ENCODE measurements around the gene RNF220. TPM values are rescaled to one million over a fixed set of nuclear protein-coding genes. Genes with fewer than 3 reads are reported as not detected.

Gene RNF220
- total and polyA plus RNA-seq, 9 of the 15 experiments (the other 6 are each of a cell fraction or from before 2014, with no cell fraction given), result 5.1 to 117 (median 66.9) TPM

DNA sequence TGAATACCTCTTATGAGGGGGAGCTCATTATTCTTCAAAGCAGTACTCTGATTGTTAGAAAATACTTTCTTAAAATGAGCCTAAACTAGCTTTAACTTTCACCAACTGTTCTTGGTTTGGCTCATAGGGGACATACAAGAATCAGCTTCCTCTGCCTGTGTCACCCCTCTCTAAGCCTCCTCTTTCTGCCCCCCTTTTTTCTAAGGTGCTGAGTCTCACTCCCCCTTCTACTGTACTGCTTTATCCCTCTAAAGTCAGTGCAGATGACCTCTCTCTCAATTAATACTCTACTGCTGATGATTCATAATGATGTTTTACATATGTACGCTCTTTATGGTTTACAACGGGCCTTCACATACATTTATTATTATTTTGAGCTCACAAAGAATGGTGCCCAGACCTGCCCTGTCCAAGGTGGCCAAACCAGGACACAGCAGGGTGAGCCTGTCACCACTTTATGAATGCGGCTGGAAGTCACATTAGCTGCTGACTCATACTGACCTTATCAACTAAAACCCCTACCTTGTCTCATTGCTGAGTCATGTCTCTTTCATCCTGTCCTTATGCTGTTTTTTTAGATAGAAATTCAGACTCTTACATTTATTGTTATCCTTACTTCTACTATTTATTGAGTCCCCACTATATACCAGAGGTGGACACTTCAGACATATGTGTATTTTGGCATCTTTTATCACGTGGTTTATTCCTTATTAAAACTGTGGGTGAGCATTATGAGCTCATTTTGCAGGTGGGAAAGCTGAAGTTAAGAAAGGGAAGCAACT lies 126.9 kb downstream of the RNF220 start (continued):
- TF ChIP-seq, protein P1, sequence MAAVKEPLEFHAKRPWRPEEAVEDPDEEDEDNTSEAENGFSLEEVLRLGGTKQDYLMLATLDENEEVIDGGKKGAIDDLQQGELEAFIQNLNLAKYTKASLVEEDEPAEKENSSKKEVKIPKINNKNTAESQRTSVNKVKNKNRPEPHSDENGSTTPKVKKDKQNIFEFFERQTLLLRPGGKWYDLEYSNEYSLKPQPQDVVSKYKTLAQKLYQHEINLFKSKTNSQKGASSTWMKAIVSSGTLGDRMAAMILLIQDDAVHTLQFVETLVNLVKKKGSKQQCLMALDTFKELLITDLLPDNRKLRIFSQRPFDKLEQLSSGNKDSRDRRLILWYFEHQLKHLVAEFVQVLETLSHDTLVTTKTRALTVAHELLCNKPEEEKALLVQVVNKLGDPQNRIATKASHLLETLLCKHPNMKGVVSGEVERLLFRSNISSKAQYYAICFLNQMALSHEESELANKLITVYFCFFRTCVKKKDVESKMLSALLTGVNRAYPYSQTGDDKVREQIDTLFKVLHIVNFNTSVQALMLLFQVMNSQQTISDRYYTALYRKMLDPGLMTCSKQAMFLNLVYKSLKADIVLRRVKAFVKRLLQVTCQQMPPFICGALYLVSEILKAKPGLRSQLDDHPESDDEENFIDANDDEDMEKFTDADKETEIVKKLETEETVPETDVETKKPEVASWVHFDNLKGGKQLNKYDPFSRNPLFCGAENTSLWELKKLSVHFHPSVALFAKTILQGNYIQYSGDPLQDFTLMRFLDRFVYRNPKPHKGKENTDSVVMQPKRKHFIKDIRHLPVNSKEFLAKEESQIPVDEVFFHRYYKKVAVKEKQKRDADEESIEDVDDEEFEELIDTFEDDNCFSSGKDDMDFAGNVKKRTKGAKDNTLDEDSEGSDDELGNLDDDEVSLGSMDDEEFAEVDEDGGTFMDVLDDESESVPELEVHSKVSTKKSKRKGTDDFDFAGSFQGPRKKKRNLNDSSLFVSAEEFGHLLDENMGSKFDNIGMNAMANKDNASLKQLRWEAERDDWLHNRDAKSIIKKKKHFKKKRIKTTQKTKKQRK (IDR thresholded peaks at IDR 0.05; ENCODE audit: borderline replicate concordance, low read depth, low read length), result no peak
- TF ChIP-seq CHD1 (IDR thresholded peaks at IDR 0.05; ENCODE audit: low read length), result no peak
- no peak for TF ChIP-seq CBX1 (IDR thresholded peaks at IDR 0.05; ENCODE audit: low read depth)
- TF ChIP-seq, protein P2, sequence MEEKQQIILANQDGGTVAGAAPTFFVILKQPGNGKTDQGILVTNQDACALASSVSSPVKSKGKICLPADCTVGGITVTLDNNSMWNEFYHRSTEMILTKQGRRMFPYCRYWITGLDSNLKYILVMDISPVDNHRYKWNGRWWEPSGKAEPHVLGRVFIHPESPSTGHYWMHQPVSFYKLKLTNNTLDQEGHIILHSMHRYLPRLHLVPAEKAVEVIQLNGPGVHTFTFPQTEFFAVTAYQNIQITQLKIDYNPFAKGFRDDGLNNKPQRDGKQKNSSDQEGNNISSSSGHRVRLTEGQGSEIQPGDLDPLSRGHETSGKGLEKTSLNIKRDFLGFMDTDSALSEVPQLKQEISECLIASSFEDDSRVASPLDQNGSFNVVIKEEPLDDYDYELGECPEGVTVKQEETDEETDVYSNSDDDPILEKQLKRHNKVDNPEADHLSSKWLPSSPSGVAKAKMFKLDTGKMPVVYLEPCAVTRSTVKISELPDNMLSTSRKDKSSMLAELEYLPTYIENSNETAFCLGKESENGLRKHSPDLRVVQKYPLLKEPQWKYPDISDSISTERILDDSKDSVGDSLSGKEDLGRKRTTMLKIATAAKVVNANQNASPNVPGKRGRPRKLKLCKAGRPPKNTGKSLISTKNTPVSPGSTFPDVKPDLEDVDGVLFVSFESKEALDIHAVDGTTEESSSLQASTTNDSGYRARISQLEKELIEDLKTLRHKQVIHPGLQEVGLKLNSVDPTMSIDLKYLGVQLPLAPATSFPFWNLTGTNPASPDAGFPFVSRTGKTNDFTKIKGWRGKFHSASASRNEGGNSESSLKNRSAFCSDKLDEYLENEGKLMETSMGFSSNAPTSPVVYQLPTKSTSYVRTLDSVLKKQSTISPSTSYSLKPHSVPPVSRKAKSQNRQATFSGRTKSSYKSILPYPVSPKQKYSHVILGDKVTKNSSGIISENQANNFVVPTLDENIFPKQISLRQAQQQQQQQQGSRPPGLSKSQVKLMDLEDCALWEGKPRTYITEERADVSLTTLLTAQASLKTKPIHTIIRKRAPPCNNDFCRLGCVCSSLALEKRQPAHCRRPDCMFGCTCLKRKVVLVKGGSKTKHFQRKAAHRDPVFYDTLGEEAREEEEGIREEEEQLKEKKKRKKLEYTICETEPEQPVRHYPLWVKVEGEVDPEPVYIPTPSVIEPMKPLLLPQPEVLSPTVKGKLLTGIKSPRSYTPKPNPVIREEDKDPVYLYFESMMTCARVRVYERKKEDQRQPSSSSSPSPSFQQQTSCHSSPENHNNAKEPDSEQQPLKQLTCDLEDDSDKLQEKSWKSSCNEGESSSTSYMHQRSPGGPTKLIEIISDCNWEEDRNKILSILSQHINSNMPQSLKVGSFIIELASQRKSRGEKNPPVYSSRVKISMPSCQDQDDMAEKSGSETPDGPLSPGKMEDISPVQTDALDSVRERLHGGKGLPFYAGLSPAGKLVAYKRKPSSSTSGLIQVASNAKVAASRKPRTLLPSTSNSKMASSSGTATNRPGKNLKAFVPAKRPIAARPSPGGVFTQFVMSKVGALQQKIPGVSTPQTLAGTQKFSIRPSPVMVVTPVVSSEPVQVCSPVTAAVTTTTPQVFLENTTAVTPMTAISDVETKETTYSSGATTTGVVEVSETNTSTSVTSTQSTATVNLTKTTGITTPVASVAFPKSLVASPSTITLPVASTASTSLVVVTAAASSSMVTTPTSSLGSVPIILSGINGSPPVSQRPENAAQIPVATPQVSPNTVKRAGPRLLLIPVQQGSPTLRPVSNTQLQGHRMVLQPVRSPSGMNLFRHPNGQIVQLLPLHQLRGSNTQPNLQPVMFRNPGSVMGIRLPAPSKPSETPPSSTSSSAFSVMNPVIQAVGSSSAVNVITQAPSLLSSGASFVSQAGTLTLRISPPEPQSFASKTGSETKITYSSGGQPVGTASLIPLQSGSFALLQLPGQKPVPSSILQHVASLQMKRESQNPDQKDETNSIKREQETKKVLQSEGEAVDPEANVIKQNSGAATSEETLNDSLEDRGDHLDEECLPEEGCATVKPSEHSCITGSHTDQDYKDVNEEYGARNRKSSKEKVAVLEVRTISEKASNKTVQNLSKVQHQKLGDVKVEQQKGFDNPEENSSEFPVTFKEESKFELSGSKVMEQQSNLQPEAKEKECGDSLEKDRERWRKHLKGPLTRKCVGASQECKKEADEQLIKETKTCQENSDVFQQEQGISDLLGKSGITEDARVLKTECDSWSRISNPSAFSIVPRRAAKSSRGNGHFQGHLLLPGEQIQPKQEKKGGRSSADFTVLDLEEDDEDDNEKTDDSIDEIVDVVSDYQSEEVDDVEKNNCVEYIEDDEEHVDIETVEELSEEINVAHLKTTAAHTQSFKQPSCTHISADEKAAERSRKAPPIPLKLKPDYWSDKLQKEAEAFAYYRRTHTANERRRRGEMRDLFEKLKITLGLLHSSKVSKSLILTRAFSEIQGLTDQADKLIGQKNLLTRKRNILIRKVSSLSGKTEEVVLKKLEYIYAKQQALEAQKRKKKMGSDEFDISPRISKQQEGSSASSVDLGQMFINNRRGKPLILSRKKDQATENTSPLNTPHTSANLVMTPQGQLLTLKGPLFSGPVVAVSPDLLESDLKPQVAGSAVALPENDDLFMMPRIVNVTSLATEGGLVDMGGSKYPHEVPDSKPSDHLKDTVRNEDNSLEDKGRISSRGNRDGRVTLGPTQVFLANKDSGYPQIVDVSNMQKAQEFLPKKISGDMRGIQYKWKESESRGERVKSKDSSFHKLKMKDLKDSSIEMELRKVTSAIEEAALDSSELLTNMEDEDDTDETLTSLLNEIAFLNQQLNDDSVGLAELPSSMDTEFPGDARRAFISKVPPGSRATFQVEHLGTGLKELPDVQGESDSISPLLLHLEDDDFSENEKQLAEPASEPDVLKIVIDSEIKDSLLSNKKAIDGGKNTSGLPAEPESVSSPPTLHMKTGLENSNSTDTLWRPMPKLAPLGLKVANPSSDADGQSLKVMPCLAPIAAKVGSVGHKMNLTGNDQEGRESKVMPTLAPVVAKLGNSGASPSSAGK (IDR thresholded peaks at IDR 0.05), result no peak; the same call in 1 of the 2 replicates
- TF ChIP-seq SIN3A (IDR thresholded peaks at IDR 0.05; ENCODE audit: borderline replicate concordance in 2 of 2, control insufficient read depth in 1 of 2, low read depth in 2 of 2, low read length in 2 of 2), result no peak
- TF ChIP-seq ZNF589 (CRISPR knock-in tag; IDR thresholded peaks at IDR 0.05; ENCODE audit: low read depth), result peak; percentile 45; the same call in 1 of the 2 replicates
- peak; percentile 71 for TF ChIP-seq HDAC3 (IDR thresholded peaks at IDR 0.05; ENCODE audit: borderline replicate concordance, partially characterized antibody)
- TF ChIP-seq, protein P3, sequence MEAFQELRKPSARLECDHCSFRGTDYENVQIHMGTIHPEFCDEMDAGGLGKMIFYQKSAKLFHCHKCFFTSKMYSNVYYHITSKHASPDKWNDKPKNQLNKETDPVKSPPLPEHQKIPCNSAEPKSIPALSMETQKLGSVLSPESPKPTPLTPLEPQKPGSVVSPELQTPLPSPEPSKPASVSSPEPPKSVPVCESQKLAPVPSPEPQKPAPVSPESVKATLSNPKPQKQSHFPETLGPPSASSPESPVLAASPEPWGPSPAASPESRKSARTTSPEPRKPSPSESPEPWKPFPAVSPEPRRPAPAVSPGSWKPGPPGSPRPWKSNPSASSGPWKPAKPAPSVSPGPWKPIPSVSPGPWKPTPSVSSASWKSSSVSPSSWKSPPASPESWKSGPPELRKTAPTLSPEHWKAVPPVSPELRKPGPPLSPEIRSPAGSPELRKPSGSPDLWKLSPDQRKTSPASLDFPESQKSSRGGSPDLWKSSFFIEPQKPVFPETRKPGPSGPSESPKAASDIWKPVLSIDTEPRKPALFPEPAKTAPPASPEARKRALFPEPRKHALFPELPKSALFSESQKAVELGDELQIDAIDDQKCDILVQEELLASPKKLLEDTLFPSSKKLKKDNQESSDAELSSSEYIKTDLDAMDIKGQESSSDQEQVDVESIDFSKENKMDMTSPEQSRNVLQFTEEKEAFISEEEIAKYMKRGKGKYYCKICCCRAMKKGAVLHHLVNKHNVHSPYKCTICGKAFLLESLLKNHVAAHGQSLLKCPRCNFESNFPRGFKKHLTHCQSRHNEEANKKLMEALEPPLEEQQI (IDR thresholded peaks at IDR 0.05), result peak; percentile 76; the same call in 1 of the 2 replicates

Measured in K562 (cell line).